PC-3 (cell line): ENCODE measurements around the gene PLA2G2D. TPM values are rescaled to one million over a fixed set of nuclear protein-coding genes. Genes with fewer than 3 reads are reported as not detected.

Source experiments
- ATAC-seq: fragments of 200-7000 bp; cut with Tn5 transposase; 2 replicates; pipeline ENCODE4 v1.9.1; 2020; ENCODE audit warnings: mild to moderate bottlenecking, moderate library complexity
- BruUV-seq: library from RNA; stranded (reverse); fragments of 400-500 nt; replicated peaks from 2 replicates; lab custom pipeline; 2021; lab: Mats Ljungman, UMichigan
- CTCF ChIA-PET: fragments of 300-600 bp; sonication (Branson Sonifier 250); formaldehyde crosslinking; loops from one replicate; lab custom pipeline; 2022; ENCODE audit warnings: antibody characterized with exemption; lab: Charles Lee
- POLR2A ChIA-PET: fragments of 300-600 bp; sonication (Branson Sonifier 250); formaldehyde crosslinking; loops from one replicate; lab custom pipeline; 2022; ENCODE audit warnings: antibody characterized with exemption; ENCODE audit not compliant: unreplicated experiment; lab: Charles Lee
- DNase-seq: peaks from one replicate; pipeline ENCODE4 v3.0.0-alpha.2; 2015
- H2AFZ ChIP-seq: fragments of 300-600 bp; sonication (generic); 2 replicates; pipeline ENCODE4 v1.6.0; 2016; ENCODE audit warnings: antibody characterized with exemption, low read length
- H3F3A ChIP-seq: fragments of 300-600 bp; sonication (generic); one replicate; pipeline ENCODE4 v1.6.0; 2017; ENCODE audit warnings: antibody characterized with exemption, low read length, control low read depth, mild to moderate bottlenecking; ENCODE audit not compliant: unreplicated experiment
- H3K27ac ChIP-seq: fragments of 300-600 bp; sonication (generic); 2 replicates; pipeline ENCODE4 v1.5.1; 2016; ENCODE audit warnings: mild to moderate bottlenecking, low read length
- H3K27me3 ChIP-seq: fragments of 300-600 bp; sonication (generic); 2 replicates; pipeline ENCODE4 v1.6.1; 2016; ENCODE audit warnings: low read length, mixed read lengths
- H3K36me3 ChIP-seq: fragments of 300-600 bp; sonication (generic); 2 replicates; pipeline ENCODE4 v1.6.1; 2016; ENCODE audit warnings: low read depth, mixed run types, low read length, mixed read lengths
- H3K4me1 ChIP-seq: fragments of 300-600 bp; sonication (generic); 2 replicates; pipeline ENCODE4 v1.5.1; 2016; ENCODE audit warnings: low read length; ENCODE audit not compliant: insufficient read depth
- H3K4me2 ChIP-seq: fragments of 300-600 bp; sonication (generic); 2 replicates; pipeline ENCODE4 v1.6.0; 2016; ENCODE audit warnings: low read length
- H3K4me3 ChIP-seq: fragments of 300-600 bp; sonication (generic); 2 replicates; pipeline ENCODE4 v1.5.1; 2016; ENCODE audit warnings: mild to moderate bottlenecking, low read length, mixed read lengths
- H3K79me2 ChIP-seq: fragments of 300-600 bp; sonication (generic); 2 replicates; pipeline ENCODE4 v1.6.1; 2017; ENCODE audit warnings: low read length, mixed read lengths
- H3K9ac ChIP-seq: fragments of 300-600 bp; sonication (generic); 2 replicates; pipeline ENCODE4 v1.6.0; 2016; ENCODE audit warnings: mild to moderate bottlenecking, low read length
- H3K9me2 ChIP-seq: fragments of 300-600 bp; sonication (generic); replicated peaks from 2 replicates; pipeline ENCODE4 v1.6.1; 2016; ENCODE audit warnings: mixed run types, low read length, mixed read lengths
- H3K9me3 ChIP-seq: fragments of 300-600 bp; sonication (generic); 2 replicates; pipeline ENCODE4 v1.6.1; 2016; ENCODE audit warnings: low read length, mixed read lengths
- H4K20me1 ChIP-seq: fragments of 300-600 bp; sonication (generic); 2 replicates; pipeline ENCODE4 v1.6.1; 2016; ENCODE audit warnings: low read length, mixed read lengths
- EZH2 ChIP-seq: fragments of 300-600 bp; sonication (generic); IDR thresholded peaks from one replicate; pipeline ENCODE4 v1.6.1; 2017; ENCODE audit warnings: antibody characterized with exemption, mild to moderate bottlenecking, low read length; ENCODE audit not compliant: unreplicated experiment
- EZH2phosphoT487 ChIP-seq: fragments of 300-600 bp; sonication (generic); IDR thresholded peaks from 2 replicates; pipeline ENCODE4 v1.6.1; 2018; ENCODE audit warnings: mild to moderate bottlenecking, antibody characterized with exemption, low read length, borderline replicate concordance
- intact Hi-C: fragments of 100-400 bp; cut with micrococcal nuclease; formaldehyde crosslinking; loops from 2 replicates; pipeline ENCODE4 v1.9.0; 2023
- total RNA-seq: library from RNA; depleted of rRNA; stranded (reverse); fragments of >200 nt; gene quantifications from 2 replicates; pipeline ENCODE4 v1.2.3, GENCODE V29; 2014
- TF ChIP-seq, protein P1 (sequence below): fragments of 300-600 bp; sonication (generic); conservative IDR thresholded peaks from 2 replicates; pipeline ENCODE4 v1.5.1; 2017; ENCODE audit warnings: antibody characterized with exemption, low read depth, mild to moderate bottlenecking, low read length

PLA2G2D gene
- total RNA-seq, 1 experiment from 2014 or later = not detected

GRCh38 chr1:20096840-20097447 is 22.4 kb downstream of the PLA2G2D start:
- DNase-seq = no peak
- no peak overlapping the region for H3K4me3 ChIP-seq
- no TSS peak for BruUV-seq
- TF ChIP-seq, protein P1, sequence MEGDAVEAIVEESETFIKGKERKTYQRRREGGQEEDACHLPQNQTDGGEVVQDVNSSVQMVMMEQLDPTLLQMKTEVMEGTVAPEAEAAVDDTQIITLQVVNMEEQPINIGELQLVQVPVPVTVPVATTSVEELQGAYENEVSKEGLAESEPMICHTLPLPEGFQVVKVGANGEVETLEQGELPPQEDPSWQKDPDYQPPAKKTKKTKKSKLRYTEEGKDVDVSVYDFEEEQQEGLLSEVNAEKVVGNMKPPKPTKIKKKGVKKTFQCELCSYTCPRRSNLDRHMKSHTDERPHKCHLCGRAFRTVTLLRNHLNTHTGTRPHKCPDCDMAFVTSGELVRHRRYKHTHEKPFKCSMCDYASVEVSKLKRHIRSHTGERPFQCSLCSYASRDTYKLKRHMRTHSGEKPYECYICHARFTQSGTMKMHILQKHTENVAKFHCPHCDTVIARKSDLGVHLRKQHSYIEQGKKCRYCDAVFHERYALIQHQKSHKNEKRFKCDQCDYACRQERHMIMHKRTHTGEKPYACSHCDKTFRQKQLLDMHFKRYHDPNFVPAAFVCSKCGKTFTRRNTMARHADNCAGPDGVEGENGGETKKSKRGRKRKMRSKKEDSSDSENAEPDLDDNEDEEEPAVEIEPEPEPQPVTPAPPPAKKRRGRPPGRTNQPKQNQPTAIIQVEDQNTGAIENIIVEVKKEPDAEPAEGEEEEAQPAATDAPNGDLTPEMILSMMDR = no peak
- no peak for TF ChIP-seq EZH2
- no peak for TF ChIP-seq EZH2phosphoT487
- ChIA-PET POLR2A (no interaction called here), CTCF (no interaction called here)
- no peaks in the 10 kb centered on the region for H3K79me2 ChIP-seq
- H3K36me3 ChIP-seq = no peaks in the 10 kb centered on the region
- H3F3A ChIP-seq = no peaks in the 10 kb centered on the region
- no peak for ATAC-seq
- no peak overlapping the region for H2AFZ ChIP-seq
- peaks cover 4% of the 10 kb centered on the region; the same call in 1 of the 2 replicates for H3K4me1 ChIP-seq
- no peaks in the 10 kb centered on the region for H3K9me2 ChIP-seq
- no peak overlapping the region for H3K4me2 ChIP-seq
- intact Hi-C loops = no loop called here
- peaks cover 5% of the 10 kb centered on the region; the same call in 1 of the 2 replicates for H3K27me3 ChIP-seq
- no peaks in the 10 kb centered on the region for H3K9me3 ChIP-seq
- no peak overlapping the region for H3K9ac ChIP-seq
- H4K20me1 ChIP-seq = no peaks in the 10 kb centered on the region
- no peak overlapping the region for H3K27ac ChIP-seq

- H4K20me1 ChIP-seq = no peaks in the 10 kb centered on the region
- H2AFZ ChIP-seq = no peak overlapping the region
- DNase-seq (no peak), ATAC-seq (no peak)
- no peaks in the 10 kb centered on the region for H3K9me2 ChIP-seq
- no TSS peak for BruUV-seq
- TF ChIP-seq, protein P1 = no peak
- no peaks in the 10 kb centered on the region for H3F3A ChIP-seq
- no peaks in the 10 kb centered on the region for H3K9me3 ChIP-seq
- intact Hi-C loops = no loop called here
- H3K4me3 ChIP-seq = no peak overlapping the region
- H3K79me2 ChIP-seq = no peaks in the 10 kb centered on the region
- H3K27ac ChIP-seq = no peak overlapping the region
- ChIA-PET POLR2A (no interaction called here), CTCF (interaction anchor here (1.0 kb wide), 1 partner anchor 121 kb away, joined by 3 read pairs; no protein-coding TSS in a partner anchor)
- peaks cover 15% of the 10 kb centered on the region; the same call in 1 of the 2 replicates for H3K27me3 ChIP-seq
- H3K4me1 ChIP-seq = no peaks in the 10 kb centered on the region
- H3K36me3 ChIP-seq = no peaks in the 10 kb centered on the region
- H3K9ac ChIP-seq = no peak overlapping the region
- no peak overlapping the region for H3K4me2 ChIP-seq
Observed at GRCh38 chr1:20095564-20096434, 23.5 kb downstream of the PLA2G2D start.

GRCh38 chr1:20093940-20094391 is 25.4 kb downstream of the PLA2G2D start:
- H3K4me3 ChIP-seq = no peak overlapping the region
- H3K36me3 ChIP-seq = no peaks in the 10 kb centered on the region
- H3K79me2 ChIP-seq = no peaks in the 10 kb centered on the region
- DNase-seq (no peak), ATAC-seq (no peak)
- no peaks in the 10 kb centered on the region for H4K20me1 ChIP-seq
- no peak overlapping the region for H2AFZ ChIP-seq
- no peak overlapping the region for H3K4me2 ChIP-seq
- POLR2A ChIA-PET = no interaction called here
- no peaks in the 10 kb centered on the region for H3K4me1 ChIP-seq
- TF ChIP-seq EZH2 = no peak
- TF ChIP-seq, protein P1 = no peak
- TF ChIP-seq EZH2phosphoT487 = no peak
- H3K9me2 ChIP-seq = no peaks in the 10 kb centered on the region
- BruUV-seq = no TSS peak
- no peak overlapping the region for H3K9ac ChIP-seq
- no peaks in the 10 kb centered on the region for H3K9me3 ChIP-seq
- peaks cover 15% of the 10 kb centered on the region; the same call in 1 of the 2 replicates for H3K27me3 ChIP-seq
- intact Hi-C loops = no loop called here
- H3K27ac ChIP-seq = no peak overlapping the region
- no peaks in the 10 kb centered on the region for H3F3A ChIP-seq
- CTCF ChIA-PET = no interaction called here
